ENCODE results near the gene PER1.
"Not testable (repeated sequence)": the region's sequence is repeated elsewhere in the genome, so short reads cannot be mapped to it uniquely, and the experiment has no call there.

The PER1 gene

GRCh38 chr17:8152112-8152775 is at the start of gene PER1:
PER1 (minus strand) TSS chr17:8152404; CDS start chr17:8150706, 1,698 bp downstream.
- DNase-seq (ENCODE audit: extremely low read depth in 1 of 2, low read depth in 1 of 2): peak in 1 of 2 donors; percentile 66

GRCh38 chr17:8192070-8192815 is 40.0 kb upstream of the PER1 start:
- no peak for DNase-seq (ENCODE audit: extremely low read depth in 1 of 2, low read depth in 1 of 2)

- DNase-seq (ENCODE audit: extremely low read depth in 1 of 2, low read depth in 1 of 2): no peak
Observed at GRCh38 chr17:8190506-8190905, 38.3 kb upstream of the PER1 start.

- peak; percentile 86 to 91 for DNase-seq (ENCODE audit: extremely low read depth in 1 of 2, low read depth in 1 of 2)
Observed at GRCh38 chr17:8189711-8190477, 37.7 kb upstream of the PER1 start, which contains the start of gene BORCS6. BORCS6 (minus strand) TSS chr17:8190180; CDS start chr17:8190140, 40 bp downstream.

GRCh38 chr17:8189041-8189710 is 37.0 kb upstream of the PER1 start:
- no peak for DNase-seq (ENCODE audit: extremely low read depth in 1 of 2, low read depth in 1 of 2)

GRCh38 chr17:8188263-8188839 is 36.1 kb upstream of the PER1 start:
- no peak for DNase-seq (ENCODE audit: extremely low read depth in 1 of 2, low read depth in 1 of 2)

GRCh38 chr17:8187517-8188262 is 35.5 kb upstream of the PER1 start:
- peak; percentile 74 to 76 for DNase-seq (ENCODE audit: extremely low read depth in 1 of 2, low read depth in 1 of 2)

GRCh38 chr17:8186787-8187516 is 34.7 kb upstream of the PER1 start:
- peak; percentile 71 to 79 for DNase-seq (ENCODE audit: extremely low read depth in 1 of 2, low read depth in 1 of 2)

- no peak for DNase-seq (ENCODE audit: extremely low read depth in 1 of 2, low read depth in 1 of 2)
Observed at GRCh38 chr17:8186446-8186786, 34.2 kb upstream of the PER1 start.

- peak; percentile 72 to 87 for DNase-seq (ENCODE audit: extremely low read depth in 1 of 2, low read depth in 1 of 2)
Observed at GRCh38 chr17:8185582-8186445, 33.6 kb upstream of the PER1 start.

- DNase-seq (ENCODE audit: extremely low read depth in 1 of 2, low read depth in 1 of 2): no peak
Observed at GRCh38 chr17:8176998-8177731, 25.0 kb upstream of the PER1 start.

GRCh38 chr17:8176197-8176940 is 24.2 kb upstream of the PER1 start, which contains the start of gene TMEM107:
TMEM107 (minus strand) TSS chr17:8176380; CDS start chr17:8176286, 94 bp downstream.
- DNase-seq (ENCODE audit: extremely low read depth in 1 of 2, low read depth in 1 of 2): peak; percentile 62 to 83

GRCh38 chr17:8175795-8176196 is 23.6 kb upstream of the PER1 start:
- no peak for DNase-seq (ENCODE audit: extremely low read depth in 1 of 2, low read depth in 1 of 2)

GRCh38 chr17:8173871-8174322 is 21.7 kb upstream of the PER1 start:
- DNase-seq (ENCODE audit: extremely low read depth in 1 of 2, low read depth in 1 of 2): no peak

GRCh38 chr17:8173056-8173870 is 21.1 kb upstream of the PER1 start:
- DNase-seq (ENCODE audit: extremely low read depth in 1 of 2, low read depth in 1 of 2): peak in 1 of 2 donors; percentile 55

GRCh38 chr17:8170186-8170585 is 18.0 kb upstream of the PER1 start:
- not testable (repeated sequence) for DNase-seq (ENCODE audit: extremely low read depth in 1 of 2, low read depth in 1 of 2)

Measured in activated CD8-positive, alpha-beta memory T cell treated with anti-CD3 and anti-CD28 coated beads for 1 hour (primary cell).